Ovary (tissue), 9 donors: ENCODE data around the gene RARRES1. TPM values are rescaled to one million over a fixed set of nuclear protein-coding genes. Genes with fewer than 3 reads are reported as not detected.

Source experiments
- DNase-seq, 5 donors: peaks; one replicate each; pipeline ENCODE4 v3.0.0-alpha.2; 2019 to 2020
- H3K27ac ChIP-seq, 2 donors: fragments of 200-600 bp; one replicate each; pipeline versions ENCODE4 v1.5.1 to v1.8.0; 2019 to 2022
- H3K27me3 ChIP-seq: fragments of 200-600 bp; one replicate; pipeline ENCODE4 v1.8.0; 2022
- H3K36me3 ChIP-seq: fragments of 200-600 bp; sonication (generic); one replicate; pipeline ENCODE4 v1.5.1; 2019
- H3K4me1 ChIP-seq: one replicate; pipeline ENCODE4 v1.8.1; 2013; ENCODE audit warnings: mild to moderate bottlenecking, moderate library complexity; ENCODE audit not compliant: insufficient read depth
- H3K4me3 ChIP-seq: fragments of 200-600 bp; sonication (generic); one replicate; pipeline ENCODE4 v1.5.1; 2017
- H3K9me3 ChIP-seq, 2 donors: fragments of 200-600 bp in 1 of 2; sonication (generic) in 1 of 2; one replicate each; pipeline versions ENCODE4 v1.5.1 to v1.8.1; 2013 to 2019; ENCODE audit warnings: mild to moderate bottlenecking in 1 of 2, moderate library complexity in 1 of 2
- EP300 ChIP-seq: sonication (generic); formaldehyde crosslinking; IDR thresholded peaks from one replicate; pipeline ENCODE4 v1.6.1; 2017; ENCODE audit warnings: antibody characterized with exemption
- POLR2A ChIP-seq: fragments of 450-650 bp; IDR thresholded peaks from one replicate; pipeline ENCODE4 v1.6.1; 2017; ENCODE audit warnings: antibody characterized with exemption, mild to moderate bottlenecking, moderate library complexity
- WGBS, 3 donors: extraction: QIAGEN DNeasy Blood & Tissue Kit in 1 of 3; methylation state at CpG; one replicate each; pipeline versions ENCODE4 v1.1.5 to v1.1.7; 2013 to 2017; 5-methylcytosine and 5-hydroxymethylcytosine counted together
- intact Hi-C, 4 donors: fragments of 100-400 bp; cut with DNase I; formaldehyde crosslinking; loops; one replicate each; pipeline versions ENCODE4 v1.11.0 to v1.15.1; 2022 to 2023
- polyA plus RNA-seq, 2 donors: library from polyadenylated mRNA; stranded (reverse); fragments of 200-250 nt in 1 of 2; fragments of 350-450 nt in 1 of 2; fragmentation: Illumina TruSeq in 1 of 2; extraction: RNeasy Lipid Tissue Mini Kit (QIAGEN cat#74804) in 1 of 2; gene quantifications; one replicate each; pipeline ENCODE4 v1.2.3, GENCODE V29; 2013 to 2014
- total RNA-seq, 7 donors: library from RNA; depleted of rRNA in 2 of 7; stranded (reverse); fragments of >200 nt in 2 of 7; fragmentation: NEBNext Ultra II Directional in 3 of 7; extraction: Animal tissue kit (Norgen Biotek cat#: 25700) in 3 of 7; gene quantifications; one replicate each; pipeline versions ENCODE4 v1.1.0 to v1.2.4, GENCODE V29; 2016 to 2023
- TF ChIP-seq, protein P1 (sequence below), 3 donors: fragments of 450-650 bp in 2 of 3; fragments of 200-600 bp in 1 of 3; IDR thresholded peaks; one replicate each; pipeline versions ENCODE4 v1.5.1 to v1.8.0; 2016 to 2022; ENCODE audit warnings: antibody characterized with exemption in 3 of 3, mild to moderate bottlenecking in 1 of 3
- donor health status: DM: no; HTN: no; CAD: no; lungs with moderate emphysema.
- donor health status: DM: no; HTN: no; CAD: no.
- donor health status: Bipolar disorder and iron deficiency.
- donor health status: DM: yes; HTN: yes; CAD: no.
- donor health status: DM: no; HTN: no; CAD: no.
- donor health status: DM: yes; HTN: yes; CAD: no.

Gene RARRES1
- total and polyA plus RNA-seq, 9 donors, result 11.1 to 283 (median 50.6) TPM

DNA sequence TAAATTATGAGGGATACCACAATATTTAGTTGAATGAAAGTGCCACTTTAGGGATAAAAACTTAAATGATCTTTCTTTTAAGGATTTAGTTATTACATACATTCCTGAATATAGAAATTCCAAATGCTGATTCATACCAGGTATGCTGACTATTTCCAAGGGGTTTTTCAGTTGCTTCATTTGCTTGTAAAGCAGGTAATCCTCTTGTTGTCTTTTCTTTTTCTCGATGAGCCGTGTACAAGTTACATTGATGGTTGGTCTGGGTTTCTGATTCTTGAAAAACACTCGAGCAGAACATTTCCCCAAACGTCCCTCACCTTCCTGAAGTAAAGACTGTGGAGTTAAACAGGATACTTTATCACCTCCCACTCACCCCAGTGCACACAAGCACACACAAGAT is 21.7 kb downstream of the RARRES1 start:
- intact Hi-C loops, result no loop called here
- Histone ChIP-seq H3K36me3 (no peaks in the 10 kb centered on the region), H3K9me3 (no peaks in the 10 kb centered on the region), H3K27ac (no peak overlapping the region), H3K4me3 (no peak overlapping the region), H3K4me1 (peaks cover 3% of the 10 kb centered on the region), H3K27me3 (no peaks in the 10 kb centered on the region)
- no peak for DNase-seq
- WGBS, 3 donors, result 88 to 91% (median 90%) methylated on average over 4 of the region's 4 CpGs
- TF ChIP-seq EP300, result no peak

DNA sequence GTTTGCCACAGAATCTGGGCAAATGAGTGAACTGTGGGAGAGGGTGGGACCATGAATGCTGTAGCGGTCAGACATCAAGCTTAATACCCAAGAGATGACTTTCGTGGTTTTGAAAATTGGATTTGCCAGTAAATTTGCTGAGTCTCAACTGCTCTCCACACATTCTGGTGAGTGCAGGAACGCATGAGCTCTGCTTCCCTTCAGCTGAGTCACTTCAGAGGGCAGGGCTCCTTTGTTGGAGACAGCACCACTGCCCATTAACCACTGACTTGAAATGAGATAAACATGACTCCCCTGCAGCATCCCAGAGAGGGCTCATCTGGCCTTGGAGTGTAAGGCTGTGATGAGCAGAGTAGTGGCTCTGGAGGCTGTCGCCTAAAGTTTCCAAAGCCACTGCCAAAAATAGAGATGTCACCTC is 22.6 kb downstream of the RARRES1 start:
- WGBS, 3 donors, result 51 to 77% (median 55%) methylated on average over 4 of the region's 4 CpGs
- H3K27me3 ChIP-seq, result no peaks in the 10 kb centered on the region
- H3K4me1 ChIP-seq, result peaks cover 3% of the 10 kb centered on the region
- H3K27ac ChIP-seq, result no peak overlapping the region
- intact Hi-C loops, result no loop called here
- H3K9me3 ChIP-seq, result no peaks in the 10 kb centered on the region
- DNase-seq, result no peak
- H3K4me3 ChIP-seq, result no peak overlapping the region
- TF ChIP-seq POLR2A, result no peak
- no peak for TF ChIP-seq EP300
- TF ChIP-seq, protein P1, sequence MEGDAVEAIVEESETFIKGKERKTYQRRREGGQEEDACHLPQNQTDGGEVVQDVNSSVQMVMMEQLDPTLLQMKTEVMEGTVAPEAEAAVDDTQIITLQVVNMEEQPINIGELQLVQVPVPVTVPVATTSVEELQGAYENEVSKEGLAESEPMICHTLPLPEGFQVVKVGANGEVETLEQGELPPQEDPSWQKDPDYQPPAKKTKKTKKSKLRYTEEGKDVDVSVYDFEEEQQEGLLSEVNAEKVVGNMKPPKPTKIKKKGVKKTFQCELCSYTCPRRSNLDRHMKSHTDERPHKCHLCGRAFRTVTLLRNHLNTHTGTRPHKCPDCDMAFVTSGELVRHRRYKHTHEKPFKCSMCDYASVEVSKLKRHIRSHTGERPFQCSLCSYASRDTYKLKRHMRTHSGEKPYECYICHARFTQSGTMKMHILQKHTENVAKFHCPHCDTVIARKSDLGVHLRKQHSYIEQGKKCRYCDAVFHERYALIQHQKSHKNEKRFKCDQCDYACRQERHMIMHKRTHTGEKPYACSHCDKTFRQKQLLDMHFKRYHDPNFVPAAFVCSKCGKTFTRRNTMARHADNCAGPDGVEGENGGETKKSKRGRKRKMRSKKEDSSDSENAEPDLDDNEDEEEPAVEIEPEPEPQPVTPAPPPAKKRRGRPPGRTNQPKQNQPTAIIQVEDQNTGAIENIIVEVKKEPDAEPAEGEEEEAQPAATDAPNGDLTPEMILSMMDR (IDR thresholded peaks at IDR 0.05), result no peak
- no peaks in the 10 kb centered on the region for H3K36me3 ChIP-seq

DNA sequence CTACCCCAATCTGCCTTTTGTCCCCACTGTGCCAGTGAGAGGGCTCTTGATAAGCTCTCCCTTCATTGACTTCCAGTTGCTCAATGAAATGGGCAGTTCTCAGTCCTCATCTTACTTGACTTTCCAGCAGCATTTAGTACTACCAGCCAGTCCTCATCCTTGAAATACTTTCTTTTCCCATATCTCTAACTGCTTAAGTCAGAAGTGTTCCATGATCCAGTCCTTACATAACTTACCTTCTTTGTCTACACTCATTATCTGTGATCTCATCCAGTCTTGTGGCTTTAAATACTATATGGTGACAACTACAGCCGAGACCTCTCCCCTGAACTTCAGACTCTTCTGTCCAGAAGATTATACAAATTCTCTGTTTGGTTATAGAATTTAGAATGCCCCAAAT is 28.7 kb downstream of the RARRES1 start:
- Histone ChIP-seq H3K36me3 (no peaks in the 10 kb centered on the region), H3K4me3 (no peak overlapping the region), H3K27me3 (no peaks in the 10 kb centered on the region), H3K9me3 (no peaks in the 10 kb centered on the region), H3K4me1 (no peaks in the 10 kb centered on the region), H3K27ac (no peak overlapping the region)
- 93 to 100% (median 98%) methylated on average over 1 of the region's 1 CpG for WGBS, 3 donors
- DNase-seq, result no peak
- intact Hi-C loops, result no loop called here
- TF ChIP-seq POLR2A (no peak), EP300 (no peak)
- TF ChIP-seq, protein P1 (IDR thresholded peaks at IDR 0.05), result no peak

DNA sequence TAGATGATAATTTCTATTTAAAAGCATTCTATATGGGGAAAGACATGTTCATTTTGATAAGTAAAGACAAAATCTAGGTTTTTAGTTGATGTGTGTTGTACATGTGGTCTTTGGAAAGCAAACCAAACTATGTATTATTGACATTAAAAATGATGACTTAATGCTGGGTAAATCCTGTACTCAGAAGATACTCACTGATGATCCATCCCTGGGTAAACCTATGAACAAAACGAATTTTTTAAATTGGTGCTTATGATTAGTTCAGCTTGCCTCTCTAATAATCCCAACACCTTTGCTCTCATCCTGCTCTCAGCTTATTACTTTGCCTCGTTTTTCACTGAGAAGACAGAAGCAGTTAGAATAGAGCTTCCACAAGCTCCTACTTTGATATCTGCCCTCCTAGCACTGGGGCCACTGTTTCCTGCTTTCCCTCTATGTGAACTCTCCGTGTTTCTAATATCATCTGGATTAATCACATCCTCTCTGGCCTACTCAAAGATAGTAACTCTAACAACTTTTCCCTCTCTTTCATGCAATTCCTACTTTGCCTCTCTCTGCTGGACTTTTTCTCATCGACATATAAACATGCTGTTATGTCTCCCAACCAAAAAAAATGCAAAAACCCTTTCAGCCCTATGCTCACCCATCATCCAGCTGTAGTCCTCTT is 29.3 kb downstream of the RARRES1 start:
- intact Hi-C loops, result no loop called here
- no peak for TF ChIP-seq POLR2A
- no peak for TF ChIP-seq EP300
- TF ChIP-seq, protein P1 (IDR thresholded peaks at IDR 0.05), result no peak
- 52 to 77% (median 71%) methylated on average over 4 of the region's 4 CpGs for WGBS, 3 donors
- Histone ChIP-seq H3K4me1 (no peaks in the 10 kb centered on the region), H3K27ac (no peak overlapping the region), H3K4me3 (no peak overlapping the region), H3K9me3 (no peaks in the 10 kb centered on the region), H3K27me3 (no peaks in the 10 kb centered on the region), H3K36me3 (no peaks in the 10 kb centered on the region)
- no peak for DNase-seq

DNA sequence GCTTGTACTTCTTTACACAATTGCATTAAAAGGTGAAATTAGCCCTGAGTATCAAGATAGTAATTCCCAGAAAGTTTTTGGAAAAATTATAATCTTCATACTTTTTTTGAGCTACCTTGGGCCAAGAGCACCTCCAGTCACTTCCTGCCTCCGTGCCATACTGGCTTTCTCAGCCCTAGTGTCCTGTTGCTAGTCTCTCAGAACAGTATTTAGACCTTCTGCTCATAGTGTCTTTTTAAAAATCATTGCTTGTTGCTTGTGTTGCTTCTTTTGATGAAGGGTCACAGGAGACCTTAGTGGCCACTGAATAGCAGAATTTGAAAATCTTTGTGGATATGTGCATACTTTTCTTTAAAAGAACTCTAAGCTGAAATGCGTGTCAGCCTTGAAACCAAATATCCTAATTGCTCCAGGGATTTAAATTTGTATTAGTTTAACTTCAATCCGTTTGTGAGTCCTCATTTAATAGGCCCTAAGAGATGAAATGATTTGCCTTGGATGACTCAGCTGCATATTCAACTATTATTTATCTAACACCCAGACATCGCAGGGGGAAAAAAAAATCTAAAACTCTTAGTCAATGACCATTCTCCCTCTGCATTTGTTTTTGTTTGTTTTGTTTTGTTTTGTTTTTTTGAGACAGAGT is 30.7 kb downstream of the RARRES1 start:
- Histone ChIP-seq H3K4me3 (no peak overlapping the region), H3K9me3 (no peaks in the 10 kb centered on the region), H3K27ac (no peak overlapping the region), H3K36me3 (no peaks in the 10 kb centered on the region), H3K27me3 (no peaks in the 10 kb centered on the region), H3K4me1 (no peaks in the 10 kb centered on the region)
- TF ChIP-seq POLR2A, result no peak
- TF ChIP-seq EP300, result no peak
- TF ChIP-seq, protein P1 (IDR thresholded peaks at IDR 0.05), result no peak
- no peak for DNase-seq
- intact Hi-C loops, result no loop called here
- 66 to 77% (median 68%) methylated on average over 4 of the region's 4 CpGs for WGBS, 3 donors
